Measurements from ENCODE around the gene RPL10A. TPM values are rescaled to one million over a fixed set of nuclear protein-coding genes. Genes with fewer than 3 reads are reported as not detected.

Gene RPL10A
- total and polyA plus RNA-seq, 5 donors: 608 to 717 (median 617) TPM

DNA sequence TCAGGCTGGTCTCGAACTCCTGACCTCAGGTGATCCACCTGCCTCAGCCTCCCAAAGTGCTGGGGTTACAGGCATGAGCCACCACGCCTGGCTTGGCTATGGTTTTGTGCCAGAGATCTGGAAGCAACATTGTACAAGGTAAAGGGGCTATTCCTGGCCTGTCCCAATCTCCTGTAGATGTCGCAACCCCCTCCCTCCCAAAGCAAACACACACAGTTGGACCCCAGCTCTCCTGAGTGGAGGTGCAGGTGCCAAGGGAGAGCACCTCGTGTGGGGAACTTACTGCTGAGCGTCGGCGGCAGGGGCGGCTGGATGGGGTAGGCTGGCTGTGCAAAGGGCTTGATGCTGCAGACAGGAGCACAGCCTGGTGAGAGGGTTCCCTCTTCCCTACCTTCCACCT is 8.8 kb downstream of the RPL10A start:
- no peaks in the 10 kb centered on the region for H3K4me1 ChIP-seq (ENCODE audit: control insufficient read depth, insufficient read depth, low read length)
- no peaks in the 10 kb centered on the region for H3K9me3 ChIP-seq (ENCODE audit: control insufficient read depth, low read length)
- DNase-seq (no peak), ATAC-seq (no peak)
- no peak overlapping the region for H3K27ac ChIP-seq (ENCODE audit: low read length)
- WGBS: 83% methylated on average over 8 of the region's 8 CpGs
- no peak overlapping the region for H3K4me3 ChIP-seq (ENCODE audit: low read length)
- intact Hi-C loops (cut with DNase I): no loop called here
- no peaks in the 10 kb centered on the region for H3K27me3 ChIP-seq (ENCODE audit: control insufficient read depth, insufficient read depth)

DNA sequence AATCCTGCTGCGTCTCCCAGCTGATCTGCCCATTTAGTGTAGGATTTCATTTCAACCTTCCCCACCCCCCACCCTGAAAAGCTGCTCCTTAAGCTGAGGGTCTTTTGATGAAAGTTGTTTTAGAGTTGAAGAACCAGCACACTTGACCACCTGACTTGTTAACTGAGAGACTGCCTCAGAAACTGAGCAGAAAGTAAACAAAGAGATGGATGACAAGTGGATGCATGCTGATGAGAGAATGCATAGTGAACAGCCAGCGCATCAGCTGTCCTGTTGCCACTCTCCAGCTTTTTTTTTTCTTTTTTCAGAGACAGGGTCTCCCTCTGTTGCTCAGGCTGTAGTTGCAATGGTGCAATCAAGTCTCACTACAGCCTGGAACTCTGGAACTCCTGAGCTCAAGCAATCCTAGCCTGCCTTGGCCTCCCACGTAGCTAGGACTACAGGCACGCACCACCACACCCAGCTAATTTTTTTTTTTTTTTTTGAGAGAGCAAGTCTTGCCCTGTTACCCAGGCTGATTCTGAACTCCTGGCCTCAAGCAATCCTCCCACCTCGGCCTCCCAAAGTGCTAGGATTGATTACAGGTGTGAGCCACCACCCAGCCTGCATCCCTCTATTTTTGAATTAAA is 9.5 kb downstream of the RPL10A start:
- Histone ChIP-seq H3K27ac (ENCODE audit: low read length) (no peak overlapping the region), H3K27me3 (ENCODE audit: control insufficient read depth, insufficient read depth) (no peaks in the 10 kb centered on the region), H3K4me3 (ENCODE audit: low read length) (no peak overlapping the region), H3K4me1 (ENCODE audit: control insufficient read depth, insufficient read depth, low read length) (no peaks in the 10 kb centered on the region), H3K9me3 (ENCODE audit: control insufficient read depth, low read length) (no peaks in the 10 kb centered on the region)
- WGBS: 94% methylated on average over 5 of the region's 5 CpGs
- DNase-seq (peak in 1 of 3 donors; percentile 24), ATAC-seq (no peak)
- intact Hi-C loops (cut with DNase I): no loop called here

DNA sequence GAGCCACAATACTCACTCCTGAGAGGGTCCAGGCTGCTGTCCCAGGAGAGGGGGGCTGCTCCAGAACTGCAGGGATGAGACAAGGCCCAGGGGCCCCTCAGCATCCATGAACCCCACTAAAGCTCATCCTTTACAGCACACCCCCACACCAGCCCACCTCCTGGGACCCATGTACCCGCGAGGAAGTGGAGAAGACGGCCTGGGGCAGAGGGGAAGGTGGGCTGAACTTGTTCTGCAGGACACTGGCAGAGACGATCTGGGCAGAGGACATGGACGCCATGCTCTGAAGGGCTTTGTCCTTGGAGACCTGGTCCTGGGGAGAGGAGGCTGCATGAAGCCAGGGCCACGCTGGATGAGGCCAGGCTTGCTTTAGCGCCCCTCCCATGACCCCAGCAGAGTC is 10.1 kb downstream of the RPL10A start:
- Histone ChIP-seq H3K27me3 (ENCODE audit: control insufficient read depth, insufficient read depth) (no peaks in the 10 kb centered on the region), H3K4me1 (ENCODE audit: control insufficient read depth, insufficient read depth, low read length) (no peaks in the 10 kb centered on the region), H3K9me3 (ENCODE audit: control insufficient read depth, low read length) (no peaks in the 10 kb centered on the region), H3K27ac (ENCODE audit: low read length) (no peak overlapping the region), H3K4me3 (ENCODE audit: low read length) (no peak overlapping the region)
- ATAC-seq (no peak), DNase-seq (no peak)
- intact Hi-C loops (cut with DNase I): no loop called here
- 89% methylated on average over 7 of the region's 7 CpGs for WGBS

GRCh38 chr6:35480176-35480575 is 12.0 kb downstream of the RPL10A start:
- ATAC-seq (no peak), DNase-seq (no peak)
- 93% methylated on average over 12 of the region's 12 CpGs for WGBS
- H3K27ac ChIP-seq (ENCODE audit: low read length): no peak overlapping the region
- peaks cover 2% of the 10 kb centered on the region for H3K4me1 ChIP-seq (ENCODE audit: control insufficient read depth, insufficient read depth, low read length)
- no peak overlapping the region for H3K4me3 ChIP-seq (ENCODE audit: low read length)
- no peaks in the 10 kb centered on the region for H3K27me3 ChIP-seq (ENCODE audit: control insufficient read depth, insufficient read depth)
- intact Hi-C loops (cut with DNase I): no loop called here
- no peaks in the 10 kb centered on the region for H3K9me3 ChIP-seq (ENCODE audit: control insufficient read depth, low read length)

GRCh38 chr6:35481226-35481625 is 13.0 kb downstream of the RPL10A start:
- H3K4me1 ChIP-seq (ENCODE audit: control insufficient read depth, insufficient read depth, low read length): peaks cover 4% of the 10 kb centered on the region
- intact Hi-C loops (cut with DNase I): no loop called here
- 71% methylated on average over 8 of the region's 8 CpGs for WGBS

DNA sequence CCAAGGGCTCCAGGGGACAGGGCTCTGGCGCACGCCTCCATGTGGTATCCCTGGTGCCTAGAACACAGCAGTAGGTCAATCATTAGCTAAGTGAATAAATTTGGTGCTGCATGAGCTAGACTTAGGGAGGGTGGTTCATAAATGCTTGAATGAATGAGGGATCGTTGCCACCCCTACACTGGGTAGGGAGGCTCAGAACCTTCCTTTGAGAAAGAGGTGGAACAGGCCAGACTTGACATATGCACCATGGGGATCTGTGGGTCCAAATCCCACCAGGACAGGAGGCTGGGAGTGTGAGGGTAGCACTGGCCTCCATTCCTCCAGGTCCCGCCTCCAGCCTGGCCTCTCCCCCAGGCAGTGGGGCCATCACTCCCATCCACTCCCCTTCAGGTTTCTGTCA is 14.9 kb downstream of the RPL10A start:
- WGBS: 97% methylated on average over 4 of the region's 4 CpGs
- Histone ChIP-seq H3K4me1 (ENCODE audit: control insufficient read depth, insufficient read depth, low read length) (peaks cover 8% of the 10 kb centered on the region), H3K9me3 (ENCODE audit: control insufficient read depth, low read length) (no peaks in the 10 kb centered on the region), H3K27me3 (ENCODE audit: control insufficient read depth, insufficient read depth) (no peaks in the 10 kb centered on the region), H3K27ac (ENCODE audit: low read length) (no peak overlapping the region), H3K4me3 (ENCODE audit: low read length) (no peak overlapping the region)
- intact Hi-C loops (cut with DNase I): no loop called here
- DNase-seq (no peak), ATAC-seq (no peak)

More at GRCh38 chr6:35481226-35481625, 13.0 kb downstream of the RPL10A start:
- DNase-seq (no peak), ATAC-seq (no peak)
- Histone ChIP-seq H3K9me3 (ENCODE audit: control insufficient read depth, low read length) (no peaks in the 10 kb centered on the region), H3K27ac (ENCODE audit: low read length) (no peak overlapping the region), H3K27me3 (ENCODE audit: control insufficient read depth, insufficient read depth) (no peaks in the 10 kb centered on the region), H3K4me3 (ENCODE audit: low read length) (no peak overlapping the region)

DNA sequence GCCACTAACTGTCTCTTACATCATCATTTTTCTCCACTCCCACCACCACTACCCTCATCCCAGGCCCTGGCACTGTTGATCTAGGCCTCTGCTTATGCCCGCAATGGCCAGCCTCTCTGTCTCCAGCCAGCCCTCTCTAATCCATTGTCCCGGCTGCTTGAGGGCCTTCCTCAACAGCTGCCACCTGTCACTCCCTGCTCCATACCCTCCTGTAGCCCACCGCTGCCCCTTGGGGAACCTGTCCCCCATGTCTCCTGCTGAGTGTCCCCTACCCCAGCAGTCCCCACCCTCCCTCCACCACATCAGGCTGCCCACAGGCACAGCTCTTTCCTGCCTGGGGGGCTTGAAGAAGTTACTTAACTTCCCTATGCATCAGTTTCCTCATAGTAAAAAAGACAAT is 15.3 kb downstream of the RPL10A start:
- Histone ChIP-seq H3K4me3 (ENCODE audit: low read length) (no peak overlapping the region), H3K27ac (ENCODE audit: low read length) (no peak overlapping the region), H3K27me3 (ENCODE audit: control insufficient read depth, insufficient read depth) (no peaks in the 10 kb centered on the region), H3K9me3 (ENCODE audit: control insufficient read depth, low read length) (no peaks in the 10 kb centered on the region), H3K4me1 (ENCODE audit: control insufficient read depth, insufficient read depth, low read length) (peaks cover 8% of the 10 kb centered on the region)
- intact Hi-C loops (cut with DNase I): no loop called here
- DNase-seq: no peak
- no peak for ATAC-seq
- 90% methylated on average over 3 of the region's 3 CpGs for WGBS

GRCh38 chr6:35483893-35484645 is 15.9 kb downstream of the RPL10A start:
- no peak for ATAC-seq
- no peak for DNase-seq
- intact Hi-C loops (cut with DNase I): no loop called here
- Histone ChIP-seq H3K4me1 (ENCODE audit: control insufficient read depth, insufficient read depth, low read length) (peaks cover 8% of the 10 kb centered on the region), H3K27ac (ENCODE audit: low read length) (no peak overlapping the region), H3K4me3 (ENCODE audit: low read length) (no peak overlapping the region), H3K9me3 (ENCODE audit: control insufficient read depth, low read length) (no peaks in the 10 kb centered on the region), H3K27me3 (ENCODE audit: control insufficient read depth, insufficient read depth) (no peaks in the 10 kb centered on the region)
- WGBS: 82% methylated on average over 13 of the region's 13 CpGs

DNA sequence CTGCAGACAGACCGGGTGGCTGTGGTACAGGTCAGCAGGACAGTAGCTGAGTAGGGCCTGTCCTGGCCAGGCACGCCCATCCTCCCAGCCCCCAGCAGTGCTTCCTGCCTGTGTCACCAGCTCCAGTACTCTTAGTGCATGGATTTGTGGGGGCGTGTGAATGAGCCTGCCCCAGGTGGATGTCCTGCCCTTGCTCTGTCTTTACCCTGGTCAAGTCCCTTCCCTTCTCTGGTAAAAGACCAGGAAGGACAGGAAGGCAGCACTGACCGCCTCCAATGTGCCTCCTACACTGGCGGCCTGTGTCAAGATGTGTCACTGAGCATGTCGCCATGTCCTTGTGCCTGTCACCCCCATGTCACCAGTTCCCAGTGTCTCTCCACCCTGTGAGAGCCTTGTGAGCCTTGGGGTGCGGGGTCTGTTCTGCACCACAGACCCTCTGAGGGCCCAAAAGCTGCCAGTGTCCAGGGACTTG is 16.8 kb downstream of the RPL10A start:
- intact Hi-C loops (cut with DNase I): no loop called here
- Histone ChIP-seq H3K27ac (ENCODE audit: low read length) (peak overlapping the region; percentile 14), H3K9me3 (ENCODE audit: control insufficient read depth, low read length) (no peaks in the 10 kb centered on the region), H3K27me3 (ENCODE audit: control insufficient read depth, insufficient read depth) (no peaks in the 10 kb centered on the region), H3K4me1 (ENCODE audit: control insufficient read depth, insufficient read depth, low read length) (peaks cover 8% of the 10 kb centered on the region), H3K4me3 (ENCODE audit: low read length) (no peak overlapping the region)
- DNase-seq (no peak), ATAC-seq (no peak)
- WGBS: 82% methylated on average over 7 of the region's 7 CpGs

DNA sequence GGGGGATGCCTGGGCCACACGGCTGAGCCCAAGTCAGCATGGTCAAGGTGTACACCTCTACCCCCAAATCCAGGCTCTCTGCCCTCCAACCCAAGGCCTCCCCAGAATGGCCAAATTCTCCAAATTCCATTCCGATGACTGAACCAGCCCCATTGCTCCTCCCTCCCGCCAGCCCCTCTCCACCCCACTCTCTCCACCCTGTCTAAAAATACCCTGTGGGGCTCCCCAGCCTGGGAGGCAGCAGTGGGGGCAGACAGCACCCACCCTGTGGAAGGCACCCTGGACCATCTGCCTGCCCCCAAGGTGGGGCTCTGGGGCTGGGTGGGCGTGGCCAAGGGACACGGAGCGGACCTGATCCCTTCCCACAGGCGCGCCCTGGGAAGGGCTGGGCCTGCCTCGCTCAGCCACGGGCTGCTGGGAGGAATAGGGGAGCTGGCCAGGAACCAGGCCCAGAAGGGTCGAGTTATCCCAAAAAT is 17.2 kb downstream of the RPL10A start:
- H3K27ac ChIP-seq (ENCODE audit: low read length): peak overlapping the region; percentile 14
- ATAC-seq: peak; percentile 40 to 41

More for the DNA sequence above, 17.2 kb downstream of the RPL10A start:
- H3K9me3 ChIP-seq (ENCODE audit: control insufficient read depth, low read length): no peaks in the 10 kb centered on the region
- intact Hi-C loops (cut with DNase I): no loop called here
- H3K27me3 ChIP-seq (ENCODE audit: control insufficient read depth, insufficient read depth): no peaks in the 10 kb centered on the region
- peak; percentile 57 to 86 (median 83) for DNase-seq
- peaks cover 11% of the 10 kb centered on the region for H3K4me1 ChIP-seq (ENCODE audit: control insufficient read depth, insufficient read depth, low read length)
- WGBS: 45% methylated on average over 11 of the region's 11 CpGs
- no peak overlapping the region for H3K4me3 ChIP-seq (ENCODE audit: low read length)
